Neural progenitor cell (in vitro differentiated cells): ENCODE measurements around the gene MANBA. TPM values are rescaled to one million over a fixed set of nuclear protein-coding genes. Genes with fewer than 3 reads are reported as not detected.

ENCODE experiments used
- DNase-seq: peaks from one replicate; pipeline ENCODE4 v3.0.0-alpha.2; 2016; ENCODE audit warnings: low spot score
- H2AFZ ChIP-seq: fragments of 200-600 bp; sonication (generic); replicated peaks from 2 replicates; pipeline ENCODE4 v1.6.1; 2016; ENCODE audit warnings: antibody characterized with exemption
- H3F3A ChIP-seq: fragments of 200-600 bp; sonication (generic); 2 replicates; pipeline ENCODE4 v1.6.1; 2016; ENCODE audit warnings: antibody characterized with exemption, low read depth
- H3K27ac ChIP-seq: fragments of 200-600 bp; sonication (generic); 2 replicates; pipeline ENCODE4 v1.5.1; 2016; ENCODE audit warnings: mild to moderate bottlenecking
- H3K27me3 ChIP-seq: fragments of 200-600 bp; sonication (generic); 2 replicates; pipeline ENCODE4 v1.6.1; 2016; ENCODE audit warnings: mild to moderate bottlenecking, moderate library complexity
- H3K36me3 ChIP-seq: fragments of 200-600 bp; sonication (generic); 2 replicates; pipeline ENCODE4 v1.5.1; 2016
- H3K4me1 ChIP-seq: fragments of 200-600 bp; sonication (generic); 2 replicates; pipeline ENCODE4 v1.6.1; 2016; ENCODE audit warnings: mixed run types
- H3K4me2 ChIP-seq: fragments of 200-600 bp; sonication (generic); 2 replicates; pipeline ENCODE4 v1.6.1; 2016
- H3K4me3 ChIP-seq: fragments of 200-600 bp; sonication (generic); 2 replicates; pipeline ENCODE4 v1.5.1; 2016
- H3K79me2 ChIP-seq: fragments of 200-600 bp; sonication (generic); 2 replicates; pipeline ENCODE4 v1.6.1; 2016; ENCODE audit warnings: low read depth
- H3K9ac ChIP-seq: fragments of 200-600 bp; sonication (generic); 2 replicates; pipeline ENCODE4 v1.6.1; 2016
- H3K9me3 ChIP-seq: fragments of 200-600 bp; sonication (generic); 2 replicates; pipeline ENCODE4 v1.5.1; 2016; ENCODE audit warnings: low read depth
- H4K20me1 ChIP-seq: fragments of 200-600 bp; sonication (generic); 2 replicates; pipeline ENCODE4 v1.6.1; 2016; ENCODE audit warnings: low read depth
- H3K27ac Mint-ChIP-seq: 3 replicates; pipeline ENCODE4 v1.8.0; 2021; ENCODE audit warnings: mixed read lengths
- H3K27me3 Mint-ChIP-seq: 2 replicates; pipeline ENCODE4 v1.8.0; 2022; ENCODE audit warnings: low read depth, mild to moderate bottlenecking, inconsistent platforms, moderate library complexity, mixed read lengths; ENCODE audit not compliant: insufficient read depth
- H3K36me3 Mint-ChIP-seq: 3 replicates; pipeline ENCODE4 v1.8.0; 2021; ENCODE audit warnings: mixed read lengths
- H3K4me1 Mint-ChIP-seq: 3 replicates; pipeline ENCODE4 v1.8.0; 2021; ENCODE audit warnings: mixed read lengths
- H3K4me3 Mint-ChIP-seq: 3 replicates; pipeline ENCODE4 v1.8.0; 2021; ENCODE audit warnings: mild to moderate bottlenecking, moderate library complexity, mixed read lengths
- H3K9me3 Mint-ChIP-seq: 3 replicates; pipeline ENCODE4 v1.8.0; 2020; ENCODE audit warnings: mixed read lengths
- CTCF ChIP-seq: fragments of 200-600 bp; sonication (generic); IDR thresholded peaks from 2 replicates; pipeline ENCODE4 v1.5.1; 2017; ENCODE audit warnings: antibody characterized with exemption, mild to moderate bottlenecking
- EZH2 ChIP-seq: fragments of 200-600 bp; sonication (generic); IDR thresholded peaks from 2 replicates; pipeline ENCODE4 v1.6.1; 2017; ENCODE audit warnings: antibody characterized with exemption, mild to moderate bottlenecking, moderate library complexity
- EZH2phosphoT487 ChIP-seq: fragments of 200-600 bp; sonication (generic); IDR thresholded peaks from 2 replicates; pipeline ENCODE4 v1.6.1; 2017; ENCODE audit warnings: antibody characterized with exemption
- total RNA-seq: library from RNA; depleted of rRNA; stranded (reverse); fragments of >200 nt; gene quantifications from 2 replicates; pipeline ENCODE4 v1.2.3, GENCODE V29; 2015; ENCODE audit warnings: low replicate concordance

The MANBA gene
- total RNA-seq, 1 donor from 2014 or later, result 53.4 TPM

GRCh38 chr4:102789317-102789717, 28.5 kb upstream of the MANBA start:
- no peak overlapping the region for H3K27ac ChIP-seq
- H3K9me3 Mint-ChIP-seq, result peaks cover 2% of the 10 kb centered on the region
- H3K36me3 Mint-ChIP-seq, result peaks cover 32% of the 10 kb centered on the region
- peaks cover 4% of the 10 kb centered on the region for H4K20me1 ChIP-seq
- no peak overlapping the region for H3K9ac ChIP-seq
- H3K4me1 ChIP-seq, result no peaks in the 10 kb centered on the region
- no peak for DNase-seq
- no peak overlapping the region for H3K4me3 Mint-ChIP-seq
- H2AFZ ChIP-seq, result no peak overlapping the region
- H3K27me3 ChIP-seq, result no peaks in the 10 kb centered on the region
- H3K27ac Mint-ChIP-seq, result no peak overlapping the region
- H3K36me3 ChIP-seq, result no peaks in the 10 kb centered on the region
- peaks cover 6% of the 10 kb centered on the region for H3K27me3 Mint-ChIP-seq
- H3F3A ChIP-seq, result peaks cover 29% of the 10 kb centered on the region
- H3K9me3 ChIP-seq, result no peaks in the 10 kb centered on the region
- H3K79me2 ChIP-seq, result no peaks in the 10 kb centered on the region
- TF ChIP-seq EZH2 (no peak), EZH2phosphoT487 (no peak), CTCF (no peak)
- H3K4me1 Mint-ChIP-seq, result no peaks in the 10 kb centered on the region
- H3K4me2 ChIP-seq, result no peak overlapping the region
- H3K4me3 ChIP-seq, result no peak overlapping the region

- peaks cover 2% of the 10 kb centered on the region for H3K9me3 Mint-ChIP-seq
- no peak for TF ChIP-seq CTCF
- no peak for TF ChIP-seq EZH2
- TF ChIP-seq EZH2phosphoT487, result no peak
- peaks cover 15% of the 10 kb centered on the region for H3F3A ChIP-seq
- peaks cover 6% of the 10 kb centered on the region for H3K27me3 Mint-ChIP-seq
- no peak overlapping the region for H3K27ac Mint-ChIP-seq
- DNase-seq, result no peak
- no peaks in the 10 kb centered on the region for H3K27me3 ChIP-seq
- no peak overlapping the region for H3K4me2 ChIP-seq
- H3K36me3 ChIP-seq, result no peaks in the 10 kb centered on the region
- H3K9ac ChIP-seq, result no peak overlapping the region
- no peaks in the 10 kb centered on the region for H3K4me1 ChIP-seq
- H2AFZ ChIP-seq, result no peak overlapping the region
- no peak overlapping the region for H3K27ac ChIP-seq
- no peaks in the 10 kb centered on the region for H3K79me2 ChIP-seq
- no peaks in the 10 kb centered on the region for H3K4me1 Mint-ChIP-seq
- no peak overlapping the region for H3K4me3 Mint-ChIP-seq
- H4K20me1 ChIP-seq, result no peaks in the 10 kb centered on the region
- peaks cover 24% of the 10 kb centered on the region for H3K36me3 Mint-ChIP-seq
- no peaks in the 10 kb centered on the region for H3K9me3 ChIP-seq
- no peak overlapping the region for H3K4me3 ChIP-seq
Measured at GRCh38 chr4:102787944-102788343, 27.2 kb upstream of the MANBA start.

DNA sequence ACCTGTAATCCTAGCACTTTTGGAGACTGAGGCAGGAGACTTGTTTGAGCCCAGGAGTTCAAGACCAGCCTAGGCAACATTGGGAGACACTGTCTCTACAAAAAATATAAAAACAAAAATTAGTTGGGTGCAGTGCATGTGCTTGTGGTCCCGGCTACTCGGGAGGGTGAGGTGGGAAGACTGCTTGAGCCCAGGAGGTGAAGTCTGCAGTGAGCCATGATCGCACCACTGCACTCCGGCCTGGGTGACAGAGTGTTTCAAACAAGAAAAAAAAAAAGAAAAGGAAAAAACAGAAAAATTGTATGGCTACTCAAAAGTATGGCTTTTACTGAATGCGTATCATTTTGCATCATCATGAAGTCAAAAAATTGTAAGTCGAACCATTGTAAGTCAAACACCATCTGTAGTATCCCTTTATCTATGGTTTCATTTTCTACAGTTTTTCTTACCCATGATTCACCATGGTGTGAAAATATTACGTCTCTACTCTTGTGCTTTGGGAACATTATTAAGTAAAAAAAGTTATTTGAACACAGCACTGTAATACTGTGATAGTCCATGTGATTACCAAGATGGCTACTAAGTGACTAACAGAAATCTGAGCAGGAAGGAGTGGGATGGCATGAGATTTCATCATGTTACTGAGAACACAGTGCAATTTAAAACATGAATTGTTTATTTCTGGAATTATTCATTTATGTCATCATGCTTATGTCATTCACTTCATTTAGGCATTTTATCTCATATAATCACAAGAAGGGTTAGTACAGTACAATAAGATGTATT, 26.5 kb upstream of the MANBA start:
- H3K9me3 Mint-ChIP-seq, result peaks cover 2% of the 10 kb centered on the region
- H3K4me1 ChIP-seq, result no peaks in the 10 kb centered on the region
- H3K4me2 ChIP-seq, result no peak overlapping the region
- H2AFZ ChIP-seq, result no peak overlapping the region
- no peaks in the 10 kb centered on the region for H3K36me3 ChIP-seq
- no peak overlapping the region for H3K27ac Mint-ChIP-seq
- TF ChIP-seq EZH2phosphoT487, result no peak
- no peak for TF ChIP-seq EZH2
- TF ChIP-seq CTCF, result no peak
- no peaks in the 10 kb centered on the region for H3K9me3 ChIP-seq
- H3K79me2 ChIP-seq, result no peaks in the 10 kb centered on the region
- peaks cover 8% of the 10 kb centered on the region for H3F3A ChIP-seq
- H3K9ac ChIP-seq, result no peak overlapping the region
- H3K36me3 Mint-ChIP-seq, result peaks cover 18% of the 10 kb centered on the region
- no peaks in the 10 kb centered on the region for H3K27me3 ChIP-seq
- no peak overlapping the region for H3K27ac ChIP-seq
- H3K27me3 Mint-ChIP-seq, result peaks cover 6% of the 10 kb centered on the region
- no peaks in the 10 kb centered on the region for H4K20me1 ChIP-seq
- H3K4me3 Mint-ChIP-seq, result no peak overlapping the region
- no peaks in the 10 kb centered on the region for H3K4me1 Mint-ChIP-seq
- H3K4me3 ChIP-seq, result no peak overlapping the region
- no peak for DNase-seq
